NB4 (cell line): ENCODE data around the gene SPATA32.

Experiments used
- MYC ChIP-seq: IDR thresholded peaks from 2 replicates; pipeline ENCODE4 v1.6.1; 2011; ENCODE audit warnings: low read depth, low read length
- POLR2A ChIP-seq: IDR thresholded peaks from 2 replicates; pipeline ENCODE4 v1.6.1; 2011; ENCODE audit warnings: mild to moderate bottlenecking; ENCODE audit not compliant: insufficient read length; ENCODE audit errors: extremely low read depth

DNA sequence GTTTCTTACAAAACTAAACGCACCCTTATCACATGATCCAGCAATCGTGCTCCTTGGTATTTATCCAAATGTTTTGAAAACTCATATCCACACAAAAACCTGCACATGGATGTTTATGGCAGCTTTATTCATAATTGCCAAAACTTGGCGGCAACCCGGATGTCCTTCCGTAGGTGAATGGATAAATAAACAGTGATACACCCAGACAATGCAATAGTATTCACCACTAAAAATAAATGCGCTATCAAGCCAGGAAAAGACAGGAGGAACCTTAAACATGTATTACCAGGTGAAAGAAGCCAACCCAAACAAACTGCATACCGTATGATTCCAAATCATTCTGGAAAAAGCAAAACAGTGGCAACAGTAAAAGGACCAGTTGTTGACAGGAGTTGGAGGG, 10.0 kb downstream of the SPATA32 start:
- TF ChIP-seq MYC (no peak), POLR2A (no peak)
